Measurements from ENCODE around the gene RHBDD3.

DNA sequence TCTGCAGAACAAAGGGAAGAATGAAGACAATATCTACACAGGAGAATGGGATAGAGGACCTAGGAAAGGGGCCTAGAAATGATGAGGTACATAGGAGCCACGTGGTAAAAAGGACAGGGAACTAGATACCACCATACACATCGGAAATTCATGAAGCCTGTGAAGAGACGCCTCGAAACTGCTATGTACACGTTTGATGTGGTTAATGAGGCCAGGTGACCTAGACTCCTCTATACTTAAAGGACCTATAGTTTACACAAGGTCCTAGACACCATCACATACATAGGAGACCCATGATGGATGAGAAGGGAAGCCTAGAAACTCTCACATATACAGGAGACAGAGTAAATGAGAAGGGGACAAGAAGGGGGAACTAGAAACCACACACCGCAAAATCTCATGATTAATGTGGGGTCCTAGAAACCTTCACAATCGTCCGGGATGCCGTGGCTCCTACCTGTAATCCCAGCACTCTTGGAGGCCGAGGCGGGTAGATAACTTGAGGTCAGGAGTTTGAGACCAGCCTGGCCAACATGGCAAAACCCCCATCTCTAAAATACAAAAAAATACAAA lies 23.8 kb downstream of the RHBDD3 start:
- no peak for TF ChIP-seq POLR2A (IDR thresholded peaks at IDR 0.05; ENCODE audit: low read depth, low read length)
- no peak for TF ChIP-seq POLR2AphosphoS5 (IDR thresholded peaks at IDR 0.05; ENCODE audit: low read depth, low read length)
- no peak for TF ChIP-seq TAF1 (IDR thresholded peaks at IDR 0.05; ENCODE audit: borderline replicate concordance, low read depth, low read length)
